GM19463 (cell line): Measurements from ENCODE around the gene SMLR1.
"Not testable (repeated sequence)": the region's sequence is repeated elsewhere in the genome, so short reads cannot be mapped to it uniquely, and the experiment has no call there.

ENCODE experiments used
- ATAC-seq: cut with Tn5 transposase; IDR thresholded peaks from one replicate; pipeline ENCODE4 v1.9.1; 2021; ENCODE audit warnings: mild to moderate bottlenecking, moderate library complexity; ENCODE audit not compliant: unreplicated experiment

Gene SMLR1

GRCh38 chr6:130827247-130828149, at the start of gene SMLR1:
Gene SMLR1 (plus strand): TSS chr6:130827406. CDS start chr6:130827414, 8 bp downstream.
- ATAC-seq, result no peak

- ATAC-seq, result no peak
Measured at GRCh38 chr6:130778946-130779657, 48.1 kb upstream of the SMLR1 start.

GRCh38 chr6:130779658-130780033, 47.6 kb upstream of the SMLR1 start:
- no peak for ATAC-seq

DNA sequence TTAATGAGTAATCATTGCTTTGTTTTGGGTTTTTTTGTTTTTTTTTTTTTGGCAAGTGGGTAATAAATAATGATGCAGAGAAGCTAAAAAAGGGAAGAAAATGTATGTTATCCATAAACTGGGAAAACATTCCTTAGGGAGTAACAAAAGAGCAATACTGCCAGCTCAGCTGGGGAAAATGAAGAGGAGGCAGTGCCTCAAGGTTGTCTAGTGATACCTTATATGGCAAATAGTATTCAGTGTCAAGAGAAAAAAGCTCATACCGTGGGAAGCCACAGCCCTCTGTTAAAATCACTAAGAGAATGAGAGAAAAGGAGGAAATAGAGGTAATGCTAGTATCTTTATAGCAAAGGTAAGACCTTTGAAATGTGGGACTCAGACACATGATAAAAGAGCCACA, 47.1 kb upstream of the SMLR1 start:
- no peak for ATAC-seq

DNA sequence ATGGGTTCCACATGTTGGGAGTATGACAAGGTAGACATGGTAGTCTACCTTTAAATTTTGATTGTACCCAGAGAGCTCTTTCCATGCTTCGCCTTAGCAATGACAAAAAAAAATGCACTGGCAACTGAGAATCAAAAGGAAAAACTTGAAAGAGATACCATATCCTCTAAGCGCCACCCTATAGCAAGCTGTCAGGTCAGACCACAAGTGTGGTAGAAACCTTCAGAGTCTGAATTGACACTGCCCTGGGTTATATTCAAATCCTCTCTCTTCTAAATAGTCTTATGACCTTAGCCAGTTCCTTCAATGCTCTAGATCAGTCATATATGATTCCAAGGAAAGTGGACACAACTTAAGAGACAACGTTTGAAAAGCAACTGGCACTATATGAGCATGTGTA, 45.6 kb upstream of the SMLR1 start:
- ATAC-seq, result no peak

- ATAC-seq, result no peak
Measured at GRCh38 chr6:130783416-130784107, 43.6 kb upstream of the SMLR1 start.

DNA sequence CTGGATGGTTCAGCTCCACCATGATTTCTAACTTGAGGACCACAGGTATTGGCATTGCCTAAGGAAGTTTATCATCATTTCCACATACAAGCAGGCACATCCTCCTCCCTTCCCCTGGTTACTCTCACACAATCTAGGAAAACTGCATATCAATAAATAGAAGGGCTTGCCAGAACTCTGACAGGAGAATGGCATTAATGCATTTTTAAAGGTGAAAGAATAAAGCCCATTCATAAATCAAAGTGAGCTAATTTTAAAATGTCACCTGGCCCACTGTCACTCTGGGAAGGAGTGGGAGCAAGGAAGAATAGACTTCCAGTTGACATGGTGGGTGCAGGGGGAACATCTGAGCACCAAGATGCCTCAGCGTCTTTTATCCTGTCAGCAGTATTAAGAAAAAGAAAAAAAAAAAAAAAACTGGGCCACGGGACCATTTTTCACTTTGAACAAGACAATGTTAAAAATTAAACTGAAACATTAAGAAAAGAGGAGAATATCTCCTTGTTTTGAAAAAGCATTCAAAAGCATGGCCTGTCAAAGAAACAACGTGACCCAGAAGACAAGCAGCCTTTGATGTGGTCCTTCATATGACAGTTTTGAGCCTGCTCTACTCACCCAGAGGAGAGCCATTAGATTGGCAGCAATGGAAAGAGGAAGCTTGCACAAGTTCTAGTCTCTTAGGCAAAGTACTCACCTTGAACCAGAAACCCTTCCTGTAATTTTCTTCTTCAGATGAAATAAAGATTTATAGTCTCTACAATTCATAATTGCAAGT, 39.3 kb upstream of the SMLR1 start:
- no peak for ATAC-seq

DNA sequence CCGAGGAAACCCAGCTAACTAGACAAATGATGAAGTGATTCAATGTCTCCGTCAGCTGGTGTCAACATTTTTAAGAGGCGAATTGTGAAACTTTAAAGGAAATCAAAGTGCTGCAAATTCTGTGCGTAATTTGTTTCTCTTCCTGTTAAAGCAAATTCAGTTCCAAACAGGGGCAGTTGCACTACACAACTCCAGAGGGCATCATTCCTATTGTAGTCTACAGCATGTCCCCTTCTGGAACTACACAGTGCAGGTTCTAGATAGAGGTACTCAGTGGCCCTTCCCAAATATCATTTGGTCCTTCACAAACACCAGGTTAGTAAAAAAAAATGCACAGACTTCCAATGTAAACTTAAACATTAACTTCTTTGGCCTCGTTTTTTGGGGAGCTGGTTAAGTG, 38.3 kb upstream of the SMLR1 start:
- ATAC-seq, result no peak

DNA sequence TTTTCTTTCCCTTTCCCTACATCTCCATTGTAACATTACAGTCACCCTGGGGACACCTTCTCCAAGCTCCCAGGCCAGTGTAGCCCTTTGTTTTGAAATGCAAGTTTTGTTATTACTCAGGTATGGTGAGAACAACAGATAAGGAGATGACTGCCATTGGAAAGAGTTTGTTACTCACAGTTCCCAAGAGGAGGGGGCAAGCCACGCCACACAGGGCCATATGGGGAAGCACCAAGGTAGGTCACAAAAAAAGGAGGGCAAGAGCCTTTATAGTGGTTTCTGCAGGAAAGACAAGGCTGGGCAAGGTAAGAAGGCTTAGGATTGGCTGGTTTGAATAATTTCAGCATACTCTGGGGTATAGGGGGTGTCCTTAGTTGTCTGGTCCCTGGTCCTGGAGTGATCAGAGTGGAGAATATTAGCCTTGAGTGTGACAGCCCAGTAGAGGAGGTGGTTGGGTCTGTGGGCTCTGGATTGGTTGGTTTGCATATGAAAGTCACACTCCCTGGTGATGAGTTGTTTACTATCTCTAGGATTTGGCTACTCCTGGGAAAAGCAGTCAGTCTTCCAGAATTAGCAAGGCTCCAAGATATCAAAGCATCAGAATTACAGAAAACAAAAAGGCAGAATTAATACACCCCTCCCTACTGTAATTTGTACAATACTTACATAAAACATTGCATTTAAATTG, 33.1 kb upstream of the SMLR1 start:
- no peak for ATAC-seq

GRCh38 chr6:130794738-130795137, 32.5 kb upstream of the SMLR1 start:
- ATAC-seq, result no peak

- ATAC-seq, result no peak
Measured at GRCh38 chr6:130796313-130796905, 30.8 kb upstream of the SMLR1 start.

GRCh38 chr6:130797061-130797460, 30.1 kb upstream of the SMLR1 start:
- ATAC-seq, result no peak

GRCh38 chr6:130801368-130801767, 25.8 kb upstream of the SMLR1 start:
- not testable (repeated sequence) for ATAC-seq

DNA sequence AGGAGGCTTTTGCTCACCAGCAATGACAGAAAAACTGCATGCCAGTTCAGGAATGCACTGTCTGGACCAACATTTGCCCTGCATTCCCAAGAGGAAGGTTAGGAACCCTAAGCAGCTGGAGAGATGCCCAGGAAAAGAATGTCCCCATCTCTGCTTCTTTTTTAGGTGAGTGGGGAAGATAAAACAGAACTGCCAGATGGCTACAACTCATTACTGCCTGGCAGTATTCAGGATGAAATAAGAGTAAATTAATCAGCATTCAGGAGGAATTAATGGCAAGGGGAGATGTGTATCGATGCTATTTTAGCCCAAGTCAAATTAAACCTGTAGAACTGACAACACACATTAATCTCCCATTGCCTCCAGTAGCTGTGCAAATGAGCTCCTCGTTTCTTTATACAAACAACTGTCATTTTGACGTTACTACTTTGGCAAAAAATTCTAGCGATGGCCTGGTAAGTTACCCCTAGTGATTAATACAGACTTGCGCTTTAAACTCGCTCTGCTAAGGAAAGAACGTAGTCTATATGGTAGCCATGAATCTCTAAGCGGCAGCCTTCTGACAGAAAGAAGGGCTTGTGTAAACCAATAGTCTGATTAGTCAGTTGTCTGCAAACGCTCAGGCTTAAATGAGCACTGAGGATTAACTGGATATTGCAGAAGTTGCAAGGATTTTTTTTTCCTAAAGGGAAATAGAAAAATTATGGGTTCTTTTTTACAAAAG, 16.7 kb upstream of the SMLR1 start:
- no peak for ATAC-seq

DNA sequence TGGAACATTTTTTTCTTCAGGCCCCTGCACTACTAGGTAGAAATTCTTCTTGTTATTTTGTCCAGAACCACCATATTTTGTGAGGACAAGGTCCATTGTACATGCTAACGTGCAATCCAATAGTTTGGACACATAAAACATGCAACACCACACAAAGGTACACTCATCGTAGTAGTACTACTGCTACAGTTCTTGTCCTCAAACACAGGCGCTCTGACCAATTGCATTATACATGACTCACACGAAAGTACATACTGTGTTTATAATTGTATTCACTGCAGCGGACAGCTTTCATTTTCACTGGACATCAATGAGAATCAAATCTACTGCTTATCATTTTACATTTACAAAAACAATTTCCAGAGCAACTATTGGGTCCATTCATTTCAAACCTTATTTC, 15.3 kb upstream of the SMLR1 start:
- no peak for ATAC-seq

DNA sequence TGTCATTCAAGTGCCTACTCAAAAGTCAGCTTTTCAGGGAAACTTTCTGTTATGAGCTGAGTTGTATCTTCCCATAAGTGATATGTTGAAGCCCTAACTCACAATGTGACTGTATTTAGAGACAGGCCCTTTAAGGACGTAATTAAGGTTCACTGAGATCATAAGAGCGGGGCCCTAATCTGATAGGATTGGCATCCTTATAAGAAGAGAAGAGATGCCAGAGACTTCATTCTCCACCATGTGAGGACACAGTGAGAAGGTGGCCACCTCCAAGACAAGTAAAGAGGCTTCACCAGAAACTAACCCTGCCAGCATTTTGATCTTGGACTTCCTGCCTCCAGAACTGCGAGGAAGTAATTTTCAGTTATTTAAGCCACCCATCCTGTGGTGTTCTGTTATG, 12.7 kb upstream of the SMLR1 start:
- no peak for ATAC-seq

GRCh38 chr6:130815200-130816071, 11.8 kb upstream of the SMLR1 start:
- ATAC-seq, result no peak

GRCh38 chr6:130822736-130823135, 4.5 kb upstream of the SMLR1 start:
- ATAC-seq, result no peak
